ENCODE results near the gene NSRP1. TPM values are rescaled to one million over a fixed set of nuclear protein-coding genes. Genes with fewer than 3 reads are reported as not detected.
"Not testable (repeated sequence)": the region's sequence is repeated elsewhere in the genome, so short reads cannot be mapped to it uniquely, and the experiment has no call there.

The NSRP1 gene
- polyA plus RNA-seq, 3 donors: 35.1 to 42.2 (median 37.8) TPM

- no peak for DNase-seq
Observed at GRCh38 chr17:30112794-30113193, 3.8 kb upstream of the NSRP1 start.

DNA sequence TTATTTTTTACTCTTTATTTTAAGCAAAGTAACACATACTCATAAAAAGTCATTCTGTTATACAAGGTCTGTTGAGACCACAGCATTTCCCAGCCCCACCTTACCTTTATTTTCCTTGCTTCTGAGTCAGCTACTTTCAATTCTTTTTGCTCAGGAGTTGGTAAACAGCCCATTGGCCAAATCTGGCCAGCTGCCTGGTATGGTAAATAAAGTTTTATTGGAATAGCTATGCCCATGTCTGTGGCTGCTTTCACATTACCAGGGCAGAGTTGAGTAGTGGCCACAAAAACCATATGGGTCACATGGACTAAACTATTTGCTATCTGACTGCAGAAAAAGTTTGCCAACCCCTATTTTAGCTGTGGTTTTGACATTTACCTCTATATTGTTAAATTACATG, 3.4 kb upstream of the NSRP1 start:
- no peak for DNase-seq

GRCh38 chr17:30116345-30116660, 313 bp upstream of the NSRP1 start:
- DNase-seq: no peak

DNA sequence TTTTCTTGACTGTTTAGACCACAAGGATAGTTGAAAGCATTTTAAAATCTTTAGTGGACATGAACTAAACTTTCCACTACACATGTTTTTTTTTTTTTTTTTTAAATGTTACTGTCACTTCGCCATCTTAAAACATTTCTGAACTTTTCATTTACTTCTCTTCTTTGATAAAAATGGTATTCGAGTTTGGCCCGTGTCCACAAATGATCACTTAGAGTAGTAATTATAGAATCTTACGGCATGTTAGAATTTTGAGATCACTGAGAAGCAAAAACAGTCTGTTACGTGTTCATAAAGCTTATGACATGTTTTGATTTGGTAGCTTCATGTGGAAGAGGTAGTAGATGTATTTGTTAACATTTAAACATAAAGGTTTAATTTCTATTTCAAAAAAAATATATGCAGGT, 1.1 kb downstream of the NSRP1 start:
- no peak for DNase-seq

GRCh38 chr17:30118635-30119034, 2.0 kb downstream of the NSRP1 start:
- not testable (repeated sequence) for DNase-seq

DNA sequence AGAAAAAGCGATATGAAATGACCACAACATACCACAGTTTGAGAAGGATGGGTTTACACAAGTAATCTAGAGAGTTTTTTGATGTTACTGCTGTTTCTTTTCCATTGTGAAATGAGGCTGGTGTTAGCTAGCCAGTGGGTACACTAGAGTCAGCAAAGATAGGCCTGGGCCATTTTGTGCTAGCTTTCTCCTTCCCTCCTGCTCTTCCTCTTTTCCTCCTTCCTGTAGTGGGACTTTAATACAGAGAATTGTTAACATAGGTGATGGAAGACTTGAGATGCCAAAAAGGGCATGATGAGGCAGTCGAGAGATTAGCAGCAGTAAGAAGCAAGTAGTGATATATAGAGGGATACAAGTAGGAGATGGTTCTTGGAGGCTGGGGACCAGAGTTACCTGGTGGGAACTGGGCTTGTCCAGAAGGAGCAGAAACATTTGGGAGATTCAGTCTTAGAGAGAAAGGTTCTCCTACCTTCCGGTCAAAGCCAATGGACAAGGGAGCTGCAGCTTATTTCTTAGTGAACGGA, 7.7 kb downstream of the NSRP1 start:
- DNase-seq: no peak

GRCh38 chr17:30130121-30130520, 13.5 kb downstream of the NSRP1 start:
- DNase-seq: no peak

DNA sequence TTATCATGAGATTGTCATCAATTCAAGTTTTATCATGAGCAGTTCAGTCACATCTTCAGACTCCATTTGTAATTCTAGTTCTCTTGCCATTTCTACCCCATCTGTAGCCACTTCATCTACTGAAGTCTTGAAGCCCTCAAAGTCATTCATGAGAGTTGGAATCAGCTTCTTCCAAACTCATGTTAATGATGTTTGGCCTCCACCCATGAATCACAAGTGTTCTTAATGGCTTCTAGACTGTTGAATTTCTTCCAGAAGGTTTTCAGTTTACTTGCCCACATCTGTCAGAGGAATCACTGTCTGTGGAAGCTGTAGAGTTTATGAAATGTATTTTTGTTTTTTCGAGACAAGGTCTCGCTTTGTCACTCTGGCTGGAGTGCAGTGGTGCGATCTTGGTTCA, 16.0 kb downstream of the NSRP1 start:
- DNase-seq: no peak

- DNase-seq: no peak
Observed at GRCh38 chr17:30133197-30133596, 16.6 kb downstream of the NSRP1 start.

- no peak for DNase-seq
Observed at GRCh38 chr17:30134551-30134950, 17.9 kb downstream of the NSRP1 start.

DNA sequence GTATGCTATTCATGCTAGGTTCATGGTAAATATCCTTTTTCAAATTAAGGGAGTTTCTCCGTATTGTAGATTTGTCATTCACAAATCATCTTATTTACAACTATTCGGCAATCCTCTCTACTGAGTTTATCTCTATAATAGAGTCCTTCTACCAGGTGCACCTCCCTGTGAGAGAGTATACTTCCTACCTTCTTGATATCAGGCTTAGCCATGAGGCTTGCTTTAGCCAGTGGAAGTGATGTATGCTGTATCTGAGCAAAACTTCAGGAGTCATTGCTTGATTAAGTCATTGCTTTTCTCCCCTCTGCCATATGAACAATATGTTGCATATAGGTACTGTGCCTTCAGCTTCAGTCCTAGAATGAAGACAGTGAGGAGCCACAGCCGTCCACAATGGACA, 20.5 kb downstream of the NSRP1 start:
- DNase-seq: no peak

GRCh38 chr17:30147860-30148259, 31.2 kb downstream of the NSRP1 start:
- not testable (repeated sequence) for DNase-seq

DNA sequence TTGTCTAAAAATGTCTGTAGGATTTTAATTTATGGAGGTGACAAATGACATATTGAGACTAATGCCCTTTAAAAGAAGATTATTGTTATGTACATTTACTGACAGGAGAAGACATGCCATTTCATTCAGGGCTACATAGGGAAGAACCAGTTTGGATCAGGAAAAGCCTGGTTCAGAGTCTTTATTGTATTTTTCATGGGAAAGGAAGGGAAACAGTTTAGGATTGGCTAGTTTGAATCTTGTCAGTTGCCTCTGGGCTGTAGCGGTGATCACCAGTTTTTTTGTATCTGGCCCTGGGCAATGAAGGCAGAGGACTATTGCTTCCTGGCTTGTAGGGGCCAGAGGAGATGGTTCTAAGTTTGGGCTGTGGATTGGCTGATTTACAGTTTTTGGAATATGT, 31.8 kb downstream of the NSRP1 start:
- no peak for DNase-seq

DNA sequence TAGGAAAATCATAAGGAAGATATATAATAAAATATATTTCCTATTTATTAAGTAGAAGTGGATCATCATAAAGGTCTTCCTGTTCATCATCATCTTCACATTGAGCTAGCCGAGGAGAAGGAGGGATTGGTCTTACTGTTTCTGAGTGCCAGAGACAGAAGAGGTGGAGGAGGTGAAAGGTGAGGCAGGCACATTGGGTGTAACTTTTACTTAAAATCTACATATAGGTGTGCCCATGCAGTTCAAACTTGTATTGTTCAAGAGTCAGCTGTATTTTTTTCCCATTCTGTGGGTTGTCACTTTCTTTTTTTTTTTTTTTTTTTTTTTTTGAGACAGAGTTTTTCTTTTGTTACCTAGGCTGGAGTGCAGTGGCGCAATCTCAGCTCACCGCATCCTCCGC, 34.9 kb downstream of the NSRP1 start:
- no peak for DNase-seq

DNA sequence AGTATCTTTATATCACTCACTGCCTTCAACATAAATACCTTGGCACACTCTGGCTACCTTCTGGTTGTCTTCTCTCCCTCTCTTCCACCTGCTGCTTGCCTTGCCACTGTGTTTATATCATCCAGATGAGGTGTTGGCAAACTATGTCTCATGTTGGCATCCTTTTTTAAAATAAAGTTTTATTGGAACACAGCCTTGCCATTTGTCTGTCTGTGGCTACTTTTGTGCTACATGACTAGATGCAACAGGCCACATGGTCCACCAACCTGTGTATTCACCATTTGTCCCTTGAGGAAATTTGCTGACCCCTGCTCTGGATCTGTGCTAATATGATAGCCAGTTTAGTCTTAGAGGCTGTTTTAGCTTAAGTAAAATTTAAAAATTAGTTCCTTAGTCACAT, 36.8 kb downstream of the NSRP1 start:
- DNase-seq: no peak

- DNase-seq: no peak
Observed at GRCh38 chr17:30155389-30155788, 38.8 kb downstream of the NSRP1 start.

GRCh38 chr17:30158896-30159625, 42.4 kb downstream of the NSRP1 start:
- DNase-seq: no peak

GRCh38 chr17:30160419-30161172, 44.0 kb downstream of the NSRP1 start:
- no peak for DNase-seq

DNA sequence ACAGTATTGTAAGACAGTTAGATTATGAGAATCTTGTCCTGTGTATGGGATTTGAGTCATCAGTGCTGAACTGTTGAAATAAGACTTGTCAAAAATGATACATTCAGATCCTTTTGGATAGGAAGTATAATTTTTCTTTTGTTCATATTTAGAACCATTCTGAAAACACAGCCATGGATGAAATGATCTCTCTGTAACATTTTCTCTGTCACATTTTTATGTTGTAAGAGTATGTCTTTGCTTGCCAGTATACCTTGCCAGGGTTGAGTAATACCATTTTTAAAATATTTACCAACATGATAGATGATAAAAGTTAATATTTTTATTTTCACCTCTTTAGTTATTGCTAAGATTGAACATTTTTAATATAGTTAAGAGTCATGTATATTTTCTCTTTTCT, 45.0 kb downstream of the NSRP1 start:
- DNase-seq: no peak

- no peak for DNase-seq
Observed at GRCh38 chr17:30164531-30164930, 47.9 kb downstream of the NSRP1 start.

GRCh38 chr17:30165147-30165546, 48.5 kb downstream of the NSRP1 start:
- no peak for DNase-seq

DNA sequence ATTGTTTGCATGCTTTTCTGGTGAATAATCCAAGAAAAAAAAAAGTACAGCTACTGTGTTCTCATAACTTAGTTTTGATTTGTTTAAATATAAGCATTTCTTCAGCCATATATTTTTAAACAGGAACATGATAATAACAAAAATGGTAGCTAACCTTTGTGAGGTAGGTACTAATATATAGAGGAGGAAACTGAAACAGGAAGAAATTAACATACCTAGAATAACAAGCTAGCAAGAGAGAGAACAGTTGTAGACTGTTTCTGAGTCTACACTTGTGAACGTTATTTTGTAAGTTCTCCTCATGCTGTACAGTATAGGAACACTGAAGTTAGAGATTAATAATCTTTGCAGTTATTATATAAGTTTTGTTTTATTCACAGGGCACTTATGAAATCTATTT, 49.3 kb downstream of the NSRP1 start:
- no peak for DNase-seq

GRCh38 chr17:30170415-30170987, 53.9 kb downstream of the NSRP1 start:
- no peak for DNase-seq

All from renal pelvis (tissue), 4 donors.